Stimulated activated CD8-positive, alpha-beta memory T cell treated with anti-CD3 and anti-CD28 coated beads, Interleukin-15, amount 100 ng/mL, for 48 hours (primary cell): ENCODE results near the gene ERAS.

ENCODE experiments used
- DNase-seq, 2 donors: peaks; one replicate each; pipeline ENCODE4 v3.0.0-alpha.2; 2020; ENCODE audit warnings: low read depth in 2 of 2

The ERAS gene, protein sequence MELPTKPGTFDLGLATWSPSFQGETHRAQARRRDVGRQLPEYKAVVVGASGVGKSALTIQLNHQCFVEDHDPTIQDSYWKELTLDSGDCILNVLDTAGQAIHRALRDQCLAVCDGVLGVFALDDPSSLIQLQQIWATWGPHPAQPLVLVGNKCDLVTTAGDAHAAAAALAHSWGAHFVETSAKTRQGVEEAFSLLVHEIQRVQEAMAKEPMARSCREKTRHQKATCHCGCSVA

DNA sequence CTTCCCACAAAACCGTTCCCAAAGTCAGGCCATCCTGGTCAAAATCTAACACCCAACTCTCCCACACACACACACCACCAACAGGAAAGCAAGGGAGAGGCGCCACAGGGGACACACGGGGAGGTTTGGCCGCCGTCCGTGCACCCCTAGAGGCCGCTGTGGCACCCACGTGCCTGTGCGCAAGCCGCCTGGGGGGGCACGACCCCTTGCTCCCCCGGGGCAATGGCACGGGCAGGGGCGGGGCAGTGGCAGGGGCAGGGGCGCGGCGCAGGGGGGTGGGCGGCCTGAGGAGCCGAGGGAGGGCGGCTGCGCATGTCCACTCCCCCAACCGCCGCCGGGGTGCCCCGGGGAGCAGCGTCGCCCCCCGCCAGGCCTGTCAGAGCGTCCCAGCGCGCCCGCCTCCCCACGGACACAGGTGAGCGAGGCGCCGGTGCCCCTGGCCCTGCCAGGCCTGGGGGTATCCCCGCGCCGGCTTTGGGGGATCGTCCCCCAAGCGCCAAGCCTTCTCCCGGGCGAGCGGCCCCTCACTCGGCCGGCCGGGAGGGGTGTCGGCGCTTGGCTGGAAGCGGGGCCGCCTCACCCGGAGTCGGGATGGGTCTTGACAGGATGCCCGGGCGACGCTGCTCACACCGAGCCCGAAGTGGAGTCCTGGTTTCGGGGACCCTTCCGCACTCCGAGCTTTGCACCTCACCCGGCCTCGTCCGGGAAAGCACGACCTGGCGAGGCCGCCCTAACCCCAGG lies at the start of gene ERAS:
ERAS (plus strand) TSS at position 379 of the 741 bp plus-strand sequence. CDS start 2,611 bp downstream, outside the sequence.
- no peak for DNase-seq

DNA sequence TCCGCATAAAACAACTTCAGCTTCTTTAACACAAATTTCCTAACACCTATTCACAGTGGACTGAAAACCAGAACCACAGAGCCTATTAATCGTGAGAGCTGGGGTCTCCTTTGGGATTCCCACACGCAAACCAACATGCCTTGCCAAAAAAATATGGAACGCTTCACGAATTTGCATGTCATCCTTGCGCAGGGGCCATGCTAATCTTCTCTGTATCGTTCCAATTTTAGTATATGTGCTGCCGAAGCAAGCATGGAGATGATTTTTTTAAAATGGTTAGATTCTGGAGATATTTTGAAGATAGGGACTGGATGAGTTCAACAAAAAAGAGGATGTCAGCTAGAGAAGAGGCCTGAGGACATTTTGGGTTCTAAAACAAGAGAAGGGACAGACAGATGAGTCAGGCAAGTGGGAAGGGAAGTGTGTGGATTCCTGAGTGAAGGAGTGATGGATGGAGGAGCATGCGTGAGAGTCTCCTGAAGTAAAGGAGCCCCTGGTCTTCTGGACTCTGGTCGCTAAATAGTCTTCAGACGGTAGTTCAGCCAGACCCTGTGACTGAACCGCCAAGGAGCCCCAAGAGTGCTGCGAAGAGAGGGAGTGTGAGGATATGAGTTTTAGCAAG lies 49.4 kb upstream of the ERAS start:
- no peak for DNase-seq

DNA sequence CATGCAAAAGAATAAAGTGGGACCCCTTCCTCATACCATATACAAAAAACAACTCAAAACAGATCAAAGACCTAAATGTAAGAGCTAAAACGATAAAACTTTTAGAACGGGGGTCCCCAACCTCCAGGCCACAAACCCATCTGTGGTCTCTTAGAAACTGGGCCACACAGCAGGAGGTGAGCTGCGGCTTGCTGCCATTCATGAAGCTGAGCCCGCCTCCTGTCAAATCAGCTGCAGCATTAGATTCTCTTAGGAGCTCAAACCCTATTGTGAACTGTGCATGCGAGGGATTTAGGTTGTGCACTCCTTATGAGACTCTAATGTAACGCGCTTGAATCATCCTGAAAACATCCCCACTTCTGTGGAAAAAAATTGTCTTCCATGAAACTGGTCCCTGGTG lies 46.9 kb upstream of the ERAS start:
- DNase-seq = no peak

DNA sequence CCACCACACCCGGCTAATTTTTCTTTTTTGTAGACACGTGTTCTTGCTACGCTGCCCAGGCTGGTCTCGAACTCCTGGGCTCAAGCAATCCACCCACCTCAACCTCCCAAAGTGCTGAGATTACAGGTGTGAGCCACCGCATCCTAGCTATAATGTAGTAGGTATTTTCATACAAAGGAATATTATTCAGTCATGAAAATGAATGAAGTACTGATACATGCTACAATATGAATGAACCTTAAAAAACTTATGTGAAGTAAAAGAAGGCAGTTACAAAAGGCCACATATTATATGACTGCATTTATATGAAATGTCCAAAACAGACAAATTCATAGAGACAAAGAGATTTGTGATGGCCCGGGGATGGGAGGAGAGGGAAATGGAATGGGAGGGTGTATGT lies 44.6 kb upstream of the ERAS start:
- DNase-seq = no peak

DNA sequence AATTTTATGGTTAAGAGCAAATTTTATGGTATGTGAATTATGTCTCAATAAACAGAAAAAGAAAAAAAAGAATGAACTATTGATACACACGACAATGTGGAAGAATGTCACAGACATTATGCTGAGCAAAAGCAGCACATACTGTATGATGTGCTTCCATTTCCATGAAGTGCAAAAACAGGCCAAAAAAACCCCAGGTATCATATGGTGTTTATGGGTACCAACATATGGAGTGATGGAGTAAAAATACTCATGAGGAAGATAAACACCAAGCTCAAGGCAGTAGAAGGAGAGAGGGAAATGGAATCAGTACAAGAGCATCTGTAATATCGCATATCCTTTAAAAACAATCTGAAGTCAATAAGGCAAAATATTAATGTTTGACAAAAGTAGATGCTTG lies 44.1 kb upstream of the ERAS start:
- DNase-seq = no peak

DNA sequence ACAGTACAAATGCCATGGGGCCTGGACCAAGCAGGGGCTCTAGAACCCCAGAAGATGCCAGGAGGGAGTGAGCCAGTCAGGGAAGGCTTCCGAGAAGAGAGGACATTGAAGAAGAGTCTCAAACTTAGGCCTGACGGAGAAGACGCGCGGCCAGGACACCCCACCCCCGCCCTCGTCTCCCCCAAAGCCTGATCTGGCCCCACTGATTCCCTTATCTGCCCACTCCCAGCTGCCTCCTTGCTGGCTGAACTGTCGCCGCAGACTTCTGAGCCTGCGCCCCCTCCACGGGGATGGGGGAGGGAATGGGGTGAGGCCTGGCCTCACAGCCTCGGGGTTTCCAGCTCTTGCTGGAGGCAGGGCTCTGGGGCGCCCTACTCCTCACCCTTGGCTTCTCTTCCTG lies 43.5 kb upstream of the ERAS start:
- DNase-seq = no peak

DNA sequence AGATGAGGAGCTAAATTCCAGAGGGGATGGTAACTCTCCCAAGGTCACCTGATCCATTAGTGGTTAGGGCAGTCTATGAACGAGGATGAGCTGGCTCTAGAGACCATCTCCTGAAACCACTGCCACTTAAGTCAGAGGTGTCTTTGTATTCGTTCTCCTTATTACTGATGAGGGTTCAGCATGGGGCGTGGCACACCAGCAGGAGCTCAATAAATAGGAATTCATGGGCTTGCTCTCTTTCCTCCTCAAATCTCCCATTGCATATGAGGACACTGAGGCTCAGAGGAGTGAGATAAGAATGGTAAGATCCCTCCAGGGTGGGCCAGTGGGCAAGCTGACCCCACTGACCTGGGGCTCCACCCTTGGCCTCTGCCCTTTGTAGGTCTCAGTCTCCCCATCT lies 41.6 kb upstream of the ERAS start:
- DNase-seq = no peak

DNA sequence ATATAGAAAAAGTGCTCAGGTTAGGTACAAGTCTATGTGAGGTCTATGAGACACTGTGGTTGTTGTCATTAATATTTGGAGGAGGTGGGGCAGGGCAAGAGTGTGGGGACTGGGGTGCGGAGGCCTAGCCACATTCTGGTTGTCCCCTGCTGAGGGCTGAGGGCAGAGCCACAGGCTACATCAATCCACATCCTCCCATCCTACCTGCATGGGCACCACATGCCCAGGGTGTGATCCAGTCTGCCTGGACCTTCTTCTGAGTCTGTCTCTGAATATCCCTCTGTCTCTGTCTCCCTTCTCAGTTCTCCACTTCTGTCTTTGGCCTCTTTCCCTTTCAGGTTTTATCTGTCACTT lies 41.1 kb upstream of the ERAS start:
- DNase-seq = no peak

DNA sequence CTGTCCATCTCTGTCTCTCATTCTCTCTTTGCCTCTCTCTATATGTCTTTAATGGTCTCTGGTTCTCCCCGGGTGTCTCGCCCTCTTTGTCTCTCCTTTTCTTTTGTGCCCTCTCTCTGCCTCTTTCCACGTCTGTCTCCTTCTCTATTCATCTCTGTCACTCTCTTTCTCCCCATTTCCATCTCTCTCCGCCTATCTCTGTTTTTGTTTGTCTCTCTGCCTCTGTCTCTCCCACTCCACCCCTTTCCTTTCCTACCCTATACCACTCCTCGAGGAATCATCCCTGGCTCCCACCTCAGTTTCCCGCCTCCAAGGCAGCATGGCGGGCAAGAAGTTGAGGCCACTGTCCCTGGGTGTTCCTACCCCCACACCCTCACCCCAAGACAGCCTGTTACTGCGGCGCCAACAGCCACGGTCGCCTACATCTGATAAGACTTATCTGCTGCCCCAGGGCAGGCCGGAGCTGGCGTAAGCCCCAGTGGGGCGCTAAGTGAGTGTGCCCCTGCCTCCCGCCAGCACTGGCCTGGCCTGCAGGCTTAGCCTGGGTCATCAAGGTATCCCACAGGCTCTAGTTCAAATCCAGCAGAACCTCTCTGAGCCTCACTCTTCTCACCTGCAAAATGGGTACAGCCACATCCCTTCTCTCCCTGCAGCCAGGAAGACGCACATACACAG lies 40.6 kb upstream of the ERAS start:
- no peak for DNase-seq

DNA sequence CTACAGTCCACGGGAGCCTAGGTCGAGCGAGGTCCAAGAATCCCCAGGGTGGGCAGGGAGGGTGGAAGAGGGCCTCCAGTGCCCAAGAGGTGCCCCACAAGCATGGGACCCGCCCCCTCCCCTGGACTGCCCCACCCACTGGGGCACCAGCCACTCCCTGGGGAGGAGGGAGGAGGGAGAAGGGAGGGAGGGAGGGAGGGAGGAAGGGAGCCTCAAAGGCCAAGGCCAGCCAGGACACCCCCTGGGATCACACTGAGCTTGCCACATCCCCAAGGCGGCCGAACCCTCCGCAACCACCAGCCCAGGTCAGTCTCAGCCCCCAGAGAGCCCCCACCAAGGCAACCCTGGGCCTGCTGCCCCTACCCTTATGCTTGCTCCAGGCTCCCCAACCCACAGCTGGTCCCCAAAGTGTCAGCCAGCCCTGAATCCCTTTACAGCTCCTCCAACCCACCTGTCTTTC lies 39.9 kb upstream of the ERAS start, which contains the start of gene GATA1:
GATA1 (plus strand) TSS at position 250 of the 460 bp plus-strand sequence. CDS start 4,520 bp downstream, outside the sequence.
- DNase-seq = no peak

DNA sequence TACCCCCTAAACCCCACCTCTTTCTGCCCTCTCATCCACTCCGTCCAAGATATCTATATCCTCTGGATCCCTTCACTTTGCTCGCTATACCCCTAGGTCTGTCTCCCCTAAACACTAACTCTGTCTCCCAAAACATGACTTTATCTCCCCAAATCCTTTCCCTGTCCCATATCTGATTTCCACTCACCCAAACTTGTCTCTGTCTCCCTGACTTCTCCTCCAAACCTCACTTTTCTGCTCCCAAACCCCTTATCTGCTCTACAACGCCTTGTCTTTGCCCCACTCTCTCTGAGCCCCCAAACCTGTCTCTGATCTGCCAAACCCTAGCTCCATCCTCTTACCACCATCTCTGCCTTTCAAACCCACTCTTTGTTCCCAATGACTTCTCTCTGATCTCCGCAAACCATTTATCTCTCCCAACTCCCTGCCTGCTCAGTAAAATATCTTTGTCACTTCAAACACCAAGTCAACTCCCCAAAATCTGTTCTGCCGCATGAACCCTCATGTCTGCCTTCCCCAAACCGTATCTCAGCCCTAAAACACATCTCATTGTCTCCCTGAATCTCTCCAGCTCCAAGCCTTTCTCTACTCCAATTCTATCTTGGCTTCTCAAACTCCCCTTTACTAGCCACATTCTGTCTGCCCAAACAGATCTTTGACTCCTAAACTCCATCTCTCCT lies 39.3 kb upstream of the ERAS start:
- no peak for DNase-seq

DNA sequence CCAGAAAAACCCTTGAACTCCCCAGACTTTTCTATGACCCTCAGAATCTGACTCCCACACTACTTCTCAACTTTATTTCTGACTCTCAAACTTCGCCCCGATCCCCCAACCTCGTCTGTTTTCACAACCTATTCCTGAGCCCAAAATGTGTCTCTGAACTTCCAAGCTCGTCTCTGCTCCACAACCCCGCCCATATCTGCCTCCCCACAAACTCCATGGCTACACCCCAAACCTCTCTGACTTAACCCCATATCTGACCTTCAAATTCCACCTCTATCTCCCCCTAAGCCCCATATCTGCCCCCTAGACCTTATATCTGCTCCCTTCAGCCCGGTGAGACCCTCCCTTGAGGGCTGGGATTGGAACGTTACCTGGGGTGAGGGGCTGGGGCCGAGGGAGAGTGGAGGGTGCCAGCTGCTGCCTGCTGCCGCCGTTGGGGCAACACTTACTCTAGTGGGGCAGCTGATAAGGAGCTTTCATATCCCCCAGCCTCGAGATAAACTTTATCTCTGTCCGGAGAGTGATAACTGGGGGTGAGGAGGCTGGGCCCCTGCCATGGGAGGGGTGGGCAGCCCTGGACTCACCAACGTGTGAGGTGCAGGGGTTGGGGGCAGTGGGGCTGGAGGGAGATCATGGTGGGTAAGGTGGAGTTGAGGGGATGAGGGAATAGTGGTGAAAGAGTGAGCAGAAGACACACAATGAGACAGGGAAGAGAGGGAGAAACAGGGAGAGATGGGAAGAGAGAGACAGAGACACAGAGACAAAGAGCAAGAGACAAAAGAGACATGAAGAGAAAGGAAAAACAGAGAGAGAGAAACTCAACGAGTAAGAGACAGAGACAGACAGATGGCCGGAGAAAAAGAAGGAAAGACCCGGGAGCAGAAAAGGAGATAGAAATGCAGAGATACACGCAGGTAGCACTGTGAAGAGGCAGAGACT lies 38.5 kb upstream of the ERAS start:
- no peak for DNase-seq

DNA sequence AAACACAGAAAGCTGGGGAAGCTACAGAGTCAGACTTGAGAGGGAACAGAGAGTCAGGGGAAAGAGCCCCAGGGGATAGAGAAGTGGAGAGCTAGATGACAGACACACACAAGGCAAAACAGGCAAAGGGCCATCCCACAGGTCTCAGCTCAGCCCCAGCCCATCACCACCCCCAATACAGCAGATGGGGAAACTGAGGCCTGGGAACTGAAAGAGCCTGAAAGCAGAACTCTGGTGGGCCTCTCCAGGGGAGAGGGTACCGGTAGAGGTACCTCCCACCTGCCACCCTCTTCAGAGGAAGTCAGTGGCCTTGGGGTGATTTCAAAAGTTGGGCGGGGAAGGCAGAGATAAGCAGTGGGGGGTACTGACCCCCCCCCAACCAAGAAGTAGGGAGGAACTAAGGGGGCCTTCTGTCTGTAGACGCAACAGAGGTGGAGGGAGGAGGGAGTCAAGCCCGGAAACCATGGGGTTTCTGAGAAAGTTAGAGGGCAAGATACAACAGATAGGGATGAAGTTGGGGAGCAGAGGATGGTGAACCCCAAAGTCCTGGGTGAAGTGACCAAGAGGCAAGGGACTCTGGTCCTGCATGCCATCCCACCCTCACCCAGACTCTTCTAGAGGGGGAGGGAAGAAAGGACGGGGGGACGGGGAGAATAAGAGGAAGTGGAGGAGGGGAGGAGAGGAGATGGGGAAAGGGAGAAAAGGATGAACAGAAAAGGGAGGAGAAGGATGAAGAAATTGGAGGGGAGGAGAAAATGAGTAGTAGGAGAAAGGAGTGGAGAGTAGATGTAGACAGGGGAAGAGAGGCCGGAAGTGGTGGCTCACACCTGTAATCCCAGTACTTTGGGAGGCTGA lies 36.7 kb upstream of the ERAS start:
- DNase-seq = no peak

DNA sequence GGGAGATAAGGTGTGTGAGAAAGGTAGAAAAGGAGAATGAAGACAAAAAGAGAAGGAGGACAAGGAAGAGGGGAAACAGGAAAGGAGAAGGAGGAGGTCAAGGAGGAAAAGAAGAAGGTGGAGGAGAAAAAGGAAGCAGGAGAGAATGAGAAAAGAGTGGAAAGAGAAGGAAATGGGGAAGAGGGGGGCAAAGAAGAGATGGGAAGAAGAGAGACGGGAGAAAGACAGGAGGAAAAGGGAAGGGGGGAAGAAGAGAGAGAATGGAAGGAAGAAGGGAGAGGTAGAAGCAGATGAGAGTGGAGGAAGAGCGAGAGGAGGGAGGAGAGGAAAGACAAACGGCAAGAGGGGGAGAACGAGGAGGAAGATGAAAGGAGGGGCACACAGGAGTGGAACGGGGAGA lies 35.8 kb upstream of the ERAS start:
- DNase-seq = no peak

DNA sequence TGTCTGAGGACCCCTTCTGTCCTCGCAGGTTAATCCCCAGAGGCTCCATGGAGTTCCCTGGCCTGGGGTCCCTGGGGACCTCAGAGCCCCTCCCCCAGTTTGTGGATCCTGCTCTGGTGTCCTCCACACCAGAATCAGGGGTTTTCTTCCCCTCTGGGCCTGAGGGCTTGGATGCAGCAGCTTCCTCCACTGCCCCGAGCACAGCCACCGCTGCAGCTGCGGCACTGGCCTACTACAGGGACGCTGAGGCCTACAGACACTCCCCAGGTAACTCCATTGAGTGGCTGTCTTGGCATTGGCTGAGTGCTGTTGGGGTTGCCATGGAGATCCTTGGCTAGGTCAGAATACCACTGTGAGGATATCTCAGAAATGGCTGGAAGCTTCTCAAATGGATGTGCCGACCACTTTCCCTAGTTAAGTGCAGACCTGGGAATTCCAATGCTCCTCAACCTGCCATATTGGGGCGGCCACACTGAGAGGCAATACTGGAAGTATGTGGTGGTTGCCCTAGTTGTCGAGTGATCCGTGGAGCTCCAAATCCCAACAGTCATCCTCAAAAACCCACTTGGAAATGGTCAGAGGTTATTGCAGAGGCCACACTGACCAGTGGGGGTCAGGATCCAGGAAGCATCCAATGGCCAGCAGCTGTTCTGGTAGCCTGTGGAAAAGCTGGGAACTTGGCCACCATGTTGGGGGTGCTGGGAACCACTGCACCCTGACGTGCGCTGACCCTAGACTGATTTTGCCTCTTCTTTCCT lies 35.1 kb upstream of the ERAS start:
- no peak for DNase-seq

DNA sequence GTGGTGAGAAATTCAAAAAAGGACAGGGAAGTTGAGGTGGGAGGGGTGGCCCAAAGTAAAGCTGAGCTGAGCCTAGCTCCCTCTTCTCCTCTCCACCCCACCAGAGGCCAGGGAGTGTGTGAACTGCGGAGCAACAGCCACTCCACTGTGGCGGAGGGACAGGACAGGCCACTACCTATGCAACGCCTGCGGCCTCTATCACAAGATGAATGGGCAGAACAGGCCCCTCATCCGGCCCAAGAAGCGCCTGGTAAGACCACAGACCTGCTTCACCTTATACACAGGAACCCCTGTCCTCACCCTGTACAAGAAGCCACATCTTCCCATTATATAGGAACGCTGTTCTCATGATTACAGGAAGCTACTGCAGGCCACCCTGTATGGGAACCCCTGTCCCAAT lies 34.1 kb upstream of the ERAS start:
- DNase-seq = no peak

DNA sequence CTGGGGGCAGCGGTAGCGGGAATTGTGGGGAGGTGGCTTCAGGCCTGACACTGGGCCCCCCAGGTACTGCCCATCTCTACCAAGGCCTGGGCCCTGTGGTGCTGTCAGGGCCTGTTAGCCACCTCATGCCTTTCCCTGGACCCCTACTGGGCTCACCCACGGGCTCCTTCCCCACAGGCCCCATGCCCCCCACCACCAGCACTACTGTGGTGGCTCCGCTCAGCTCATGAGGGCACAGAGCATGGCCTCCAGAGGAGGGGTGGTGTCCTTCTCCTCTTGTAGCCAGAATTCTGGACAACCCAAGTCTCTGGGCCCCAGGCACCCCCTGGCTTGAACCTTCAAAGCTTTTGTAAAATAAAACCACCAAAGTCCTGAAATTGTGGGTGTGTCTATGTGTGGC lies 32.4 kb upstream of the ERAS start:
- DNase-seq = no peak

DNA sequence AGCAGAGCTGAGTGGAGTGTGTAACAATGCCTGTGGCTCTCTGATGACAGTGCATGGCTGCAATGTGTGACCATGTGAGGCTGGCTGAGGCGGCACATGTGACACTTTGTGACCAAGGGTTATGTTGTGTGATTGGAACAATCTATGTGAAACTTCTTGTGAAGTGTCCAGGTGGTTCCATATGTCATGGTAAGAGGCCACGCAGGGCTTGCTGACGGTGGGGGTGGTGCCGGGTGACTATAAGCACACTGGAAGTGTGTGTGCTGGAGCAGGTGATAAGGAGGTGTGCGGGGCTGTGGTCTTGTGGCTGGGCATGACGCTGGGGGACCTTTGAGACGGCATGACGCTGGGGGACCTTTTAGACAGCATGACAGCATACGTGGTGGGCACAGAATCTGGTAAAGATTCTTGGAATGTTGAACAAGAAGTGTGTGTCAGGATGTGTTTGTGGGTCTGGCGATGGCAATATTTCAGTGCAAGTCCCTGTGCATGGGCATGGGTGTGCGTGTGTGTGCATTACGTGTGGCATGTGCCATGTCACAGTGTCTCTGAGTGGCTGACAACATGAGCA lies 31.9 kb upstream of the ERAS start:
- no peak for DNase-seq
